CD1c-positive myeloid dendritic cell (primary cell): ENCODE results near the gene SLC38A6.
A peak's percentile ranks its signal among the peaks of the same experiment; 100 is the strongest.

Experiments
- DNase-seq: peaks from one replicate; pipeline ENCODE4 v3.0.0-alpha.2; 2016; ENCODE audit errors: extremely low spot score

Gene SLC38A6

GRCh38 chr14:60980811-60981632 is at the start of gene SLC38A6, which contains the start of gene TRMT5:
TSS of gene SLC38A6 (plus strand) at chr14:60981245. CDS start at chr14:60981278, 33 bp downstream.
TSS of gene TRMT5 (minus strand) at chr14:60981079. CDS start at chr14:60980973, 106 bp downstream.
- DNase-seq, result peak; percentile 95

- no peak for DNase-seq
Measured at GRCh38 chr14:60933920-60934655, 47.0 kb upstream of the SLC38A6 start.

GRCh38 chr14:60935319-60935718 is 45.7 kb upstream of the SLC38A6 start:
- DNase-seq, result no peak

GRCh38 chr14:60943637-60944032 is 37.4 kb upstream of the SLC38A6 start:
- DNase-seq, result no peak

- DNase-seq, result no peak
Measured at GRCh38 chr14:60944204-60944603, 36.8 kb upstream of the SLC38A6 start.

GRCh38 chr14:60945984-60946383 is 35.1 kb upstream of the SLC38A6 start:
- peak; percentile 23 for DNase-seq

GRCh38 chr14:60946773-60947172 is 34.3 kb upstream of the SLC38A6 start:
- DNase-seq, result no peak

- DNase-seq, result no peak
Measured at GRCh38 chr14:60951776-60952435, 29.1 kb upstream of the SLC38A6 start.

GRCh38 chr14:60956202-60956601 is 24.8 kb upstream of the SLC38A6 start:
- DNase-seq, result no peak

GRCh38 chr14:60956632-60957031 is 24.4 kb upstream of the SLC38A6 start:
- no peak for DNase-seq

GRCh38 chr14:60958146-60958545 is 22.9 kb upstream of the SLC38A6 start:
- DNase-seq, result no peak

- DNase-seq, result no peak
Measured at GRCh38 chr14:60963761-60964160, 17.3 kb upstream of the SLC38A6 start.

- DNase-seq, result no peak
Measured at GRCh38 chr14:60964904-60965303, 16.1 kb upstream of the SLC38A6 start.

GRCh38 chr14:60965402-60965801 is 15.6 kb upstream of the SLC38A6 start:
- DNase-seq, result no peak

GRCh38 chr14:60968099-60968498 is 12.9 kb upstream of the SLC38A6 start:
- no peak for DNase-seq

GRCh38 chr14:60968671-60969070 is 12.4 kb upstream of the SLC38A6 start:
- DNase-seq, result no peak

- no peak for DNase-seq
Measured at GRCh38 chr14:60970146-60970545, 10.9 kb upstream of the SLC38A6 start.

GRCh38 chr14:60971271-60971670 is 9.8 kb upstream of the SLC38A6 start:
- no peak for DNase-seq

GRCh38 chr14:60972295-60972694 is 8.8 kb upstream of the SLC38A6 start:
- DNase-seq, result no peak

- DNase-seq, result no peak
Measured at GRCh38 chr14:60973070-60973469, 8.0 kb upstream of the SLC38A6 start.

- no peak for DNase-seq
Measured at GRCh38 chr14:60974090-60974651, 6.9 kb upstream of the SLC38A6 start.

GRCh38 chr14:60975551-60975950 is 5.5 kb upstream of the SLC38A6 start:
- DNase-seq, result no peak
